GM12874 (cell line): ENCODE measurements around the gene AEBP1.

Experiments
- CTCF ChIP-seq: IDR thresholded peaks from 2 replicates; pipeline ENCODE4 v1.5.1; 2011; ENCODE audit warnings: low read depth, mild to moderate bottlenecking, control low read depth, low read length, moderate library complexity; ENCODE audit not compliant: insufficient read depth

The AEBP1 gene

GRCh38 chr7:44120395-44120794 lies 16.2 kb downstream of the AEBP1 start:
- TF ChIP-seq CTCF = no peak

- no peak for TF ChIP-seq CTCF
Measured at GRCh38 chr7:44121761-44122420, 17.7 kb downstream of the AEBP1 start.

- TF ChIP-seq CTCF = no peak
Measured at GRCh38 chr7:44122529-44122928, 18.4 kb downstream of the AEBP1 start.

- TF ChIP-seq CTCF = no peak
Measured at GRCh38 chr7:44123190-44124003, 19.3 kb downstream of the AEBP1 start, which contains the start of gene POLD2. POLD2 (minus strand) TSS chr7:44123548; CDS start chr7:44122053, 1,495 bp downstream.

GRCh38 chr7:44124822-44125202 lies 20.7 kb downstream of the AEBP1 start:
- TF ChIP-seq CTCF = no peak

GRCh38 chr7:44127161-44127560 lies 23.0 kb downstream of the AEBP1 start:
- no peak for TF ChIP-seq CTCF

- no peak for TF ChIP-seq CTCF
Measured at GRCh38 chr7:44128721-44129582, 24.8 kb downstream of the AEBP1 start.
